HG03558 (cell line): ENCODE data around the gene ZNF689.
"Not testable (repeated sequence)": the region's sequence is repeated elsewhere in the genome, so short reads cannot be mapped to it uniquely, and the experiment has no call there.

Experiments
- ATAC-seq: cut with Tn5 transposase; IDR thresholded peaks from one replicate; pipeline ENCODE4 v1.9.1; 2021; ENCODE audit warnings: moderate number of reproducible peaks; ENCODE audit not compliant: unreplicated experiment; ENCODE audit errors: extremely low read depth

Gene ZNF689

DNA sequence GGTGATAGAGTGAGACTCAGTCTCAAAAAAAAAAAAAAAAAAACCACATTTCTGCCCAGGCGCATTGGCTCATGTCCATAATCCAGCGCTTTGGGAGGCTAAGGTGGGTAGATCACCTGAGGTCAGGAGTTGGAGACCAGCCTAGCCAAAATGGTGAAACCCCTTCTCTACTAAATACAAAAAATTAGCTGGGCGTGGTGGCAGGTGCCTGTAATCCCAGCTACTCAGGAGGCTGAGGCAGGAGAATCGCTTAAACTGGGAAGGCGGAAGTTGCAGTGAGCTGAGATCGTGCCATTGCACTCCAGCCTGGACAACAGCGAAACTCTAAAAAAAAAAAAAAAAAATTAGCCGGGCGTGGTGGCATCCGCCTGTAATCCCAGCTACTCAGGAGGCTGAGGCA, 26.9 kb upstream of the ZNF689 start:
- not testable (repeated sequence) for ATAC-seq

DNA sequence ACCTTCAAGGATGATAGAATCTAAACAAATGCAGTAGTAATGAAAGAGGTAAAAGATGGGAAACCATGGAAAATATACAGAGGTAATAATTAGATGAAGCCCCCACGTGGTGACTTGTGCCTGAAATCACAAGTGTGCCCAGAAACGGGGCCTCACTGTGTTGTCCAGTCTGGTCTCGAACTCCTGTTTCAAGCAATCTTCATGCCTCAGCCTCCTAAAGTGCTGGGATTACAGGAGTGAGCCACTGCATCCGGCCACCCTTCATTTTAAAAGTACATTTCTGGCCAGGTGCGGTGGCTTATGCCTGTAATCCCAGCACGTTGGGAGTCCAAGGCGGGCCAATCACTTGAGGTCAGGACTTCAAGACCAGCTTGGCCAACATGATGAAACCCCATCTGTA, 26.4 kb upstream of the ZNF689 start:
- ATAC-seq = no peak

GRCh38 chr16:30633526-30633925, 23.3 kb upstream of the ZNF689 start:
- ATAC-seq = no peak

GRCh38 chr16:30632454-30632853, 22.3 kb upstream of the ZNF689 start:
- ATAC-seq = not testable (repeated sequence)

- ATAC-seq = no peak
These were observed 18.7 kb upstream of the ZNF689 start for GRCh38 chr16:30628628-30629540.

GRCh38 chr16:30626236-30626635, 16.0 kb upstream of the ZNF689 start:
- ATAC-seq = no peak

- ATAC-seq = no peak
These were observed 13.5 kb upstream of the ZNF689 start for GRCh38 chr16:30623536-30624283.

DNA sequence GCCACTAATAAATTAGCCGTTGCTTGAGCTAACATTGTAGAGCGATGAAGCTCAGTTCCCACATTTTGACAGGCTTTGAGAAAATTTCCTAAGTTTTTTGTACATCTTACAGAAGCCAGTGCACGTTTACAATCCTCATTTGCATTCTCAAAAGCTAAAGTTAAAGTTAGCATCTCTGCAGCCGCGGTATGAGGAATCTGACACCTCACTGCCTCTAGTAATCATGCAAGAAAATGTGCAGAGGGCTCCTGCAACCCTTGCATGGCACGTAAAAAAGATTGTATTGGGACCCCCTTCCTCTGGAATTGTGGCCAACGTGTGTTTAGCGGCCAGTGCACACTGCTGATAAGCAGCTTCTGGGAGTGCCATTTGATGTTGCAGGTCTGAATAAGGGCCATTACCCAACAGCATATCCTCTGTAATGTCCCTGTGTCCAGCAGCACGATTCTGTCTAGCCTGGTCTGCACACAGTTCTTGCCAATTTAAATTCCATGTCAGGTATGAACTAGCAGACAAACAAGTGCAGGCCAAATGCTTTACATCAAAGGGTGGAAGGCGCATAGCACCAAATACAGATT, 12.4 kb upstream of the ZNF689 start:
- no peak for ATAC-seq

DNA sequence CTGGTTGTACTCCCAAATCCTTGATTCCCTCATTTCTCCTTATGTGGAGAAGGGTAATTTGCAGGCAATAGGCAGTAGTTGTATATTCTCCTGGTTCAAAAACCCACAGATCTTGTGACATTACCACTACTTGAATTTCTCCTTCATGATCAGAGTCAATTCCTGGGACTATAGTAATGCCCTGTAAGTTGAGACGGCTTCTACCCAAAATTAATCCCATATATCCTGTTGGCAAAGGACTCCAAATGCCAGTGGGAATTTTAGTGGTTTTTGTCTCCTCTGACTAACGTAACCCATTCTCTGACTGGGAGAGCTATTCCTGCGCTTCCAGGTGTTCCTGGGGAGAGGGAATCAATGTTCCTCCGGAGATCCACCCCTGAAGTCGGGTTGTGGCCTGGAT, 11.6 kb upstream of the ZNF689 start:
- no peak for ATAC-seq

GRCh38 chr16:30620169-30620568, 10.0 kb upstream of the ZNF689 start:
- ATAC-seq = no peak

DNA sequence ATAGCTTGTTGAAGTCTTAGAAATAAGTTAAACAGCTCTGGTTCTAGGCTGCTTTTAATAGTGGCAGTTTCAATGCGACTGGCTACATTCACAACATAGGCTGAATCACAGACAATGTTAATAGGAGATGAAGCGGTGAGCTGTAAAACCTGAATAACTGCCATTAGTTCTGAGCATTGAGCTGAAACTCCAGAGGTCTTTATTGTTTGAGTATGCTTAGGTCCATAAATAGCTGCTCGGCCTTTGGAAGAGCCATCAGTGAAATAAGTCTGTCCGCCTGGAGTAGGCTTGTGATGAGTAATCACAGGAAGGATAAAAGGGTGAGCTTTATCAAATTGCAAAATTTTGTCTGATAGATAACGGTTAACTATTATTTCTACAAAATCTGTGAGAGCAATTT, 9.4 kb upstream of the ZNF689 start:
- no peak for ATAC-seq

- ATAC-seq = no peak
These were observed 9.0 kb upstream of the ZNF689 start for GRCh38 chr16:30619202-30619601.

DNA sequence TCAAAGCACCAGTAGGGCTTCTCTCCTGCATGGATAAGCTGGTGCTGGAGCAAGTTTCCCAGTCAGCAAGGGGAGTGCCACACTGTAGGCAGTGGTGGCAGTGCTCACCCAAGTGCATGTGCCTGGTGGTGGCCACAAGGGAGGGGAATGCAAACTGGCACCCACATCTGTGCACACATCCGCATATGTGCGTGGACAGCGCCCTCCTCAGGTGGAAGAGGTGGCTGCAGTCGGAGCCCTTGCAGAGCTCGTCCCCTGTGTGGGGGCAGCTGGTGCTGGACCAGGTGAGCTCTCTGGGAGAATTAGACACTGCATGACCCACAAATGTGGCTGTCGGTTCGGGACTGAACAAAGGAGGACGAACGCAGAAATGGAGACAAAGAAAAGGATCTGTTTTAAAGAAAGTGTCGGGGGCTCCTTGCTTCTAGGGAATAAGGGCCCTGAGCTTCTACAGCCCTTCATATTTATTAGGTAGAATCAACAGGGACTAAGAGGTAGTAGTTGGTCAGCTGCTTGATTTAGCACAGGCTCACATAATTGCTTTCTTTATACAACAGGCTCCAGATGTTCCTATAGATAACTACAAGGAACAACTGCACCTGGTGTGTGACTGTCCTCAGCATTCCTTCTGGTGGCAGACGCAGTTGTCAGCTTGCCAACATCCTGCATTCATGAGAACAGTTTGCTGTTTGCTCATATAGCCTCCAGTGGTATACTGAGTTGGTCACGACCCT, 5.3 kb upstream of the ZNF689 start:
- ATAC-seq = no peak

DNA sequence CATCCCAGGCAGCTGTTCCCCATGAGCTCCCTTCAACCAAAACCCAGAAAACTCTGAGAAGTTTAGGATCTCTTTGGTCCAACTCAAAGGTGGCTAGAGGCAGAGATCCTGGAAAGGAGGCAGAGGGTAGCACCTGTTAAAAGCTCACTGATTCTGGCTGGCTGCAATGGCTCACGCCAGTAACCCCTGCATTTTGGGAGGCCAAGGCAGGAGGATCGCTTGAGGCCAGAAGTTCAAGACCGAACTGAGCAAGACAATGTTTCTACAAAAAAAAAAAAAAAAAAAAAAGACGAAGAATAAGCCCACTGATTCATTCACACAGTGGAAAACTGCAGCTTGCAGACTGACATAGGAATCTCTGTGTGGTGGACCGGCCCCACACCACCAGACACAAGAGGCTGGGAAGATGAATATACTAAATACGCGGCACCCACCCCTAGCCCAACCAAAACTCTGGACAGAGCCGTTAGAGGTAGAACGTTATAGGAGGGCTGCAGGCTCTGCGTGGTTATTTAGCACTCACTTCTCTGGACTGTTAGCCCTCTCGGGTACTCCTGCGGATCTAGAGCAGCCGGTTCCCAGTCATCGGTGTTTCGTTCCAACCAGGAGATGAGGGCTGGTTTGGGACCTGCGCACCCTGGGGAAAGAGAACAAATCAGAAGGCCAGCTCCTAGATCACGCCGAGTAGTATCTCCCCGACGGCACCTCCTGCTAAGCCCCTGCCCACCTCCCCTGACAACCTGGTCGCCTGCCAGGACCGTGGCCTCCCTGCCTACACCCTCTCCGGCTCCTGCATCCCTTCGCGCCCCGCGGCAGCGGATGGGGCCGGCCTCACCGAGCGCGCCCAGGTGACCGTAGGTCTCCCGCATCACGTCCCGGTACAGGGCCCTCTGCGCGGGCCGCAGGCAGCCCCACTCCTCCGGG, 925 bp downstream of the ZNF689 start:
- ATAC-seq = no peak

DNA sequence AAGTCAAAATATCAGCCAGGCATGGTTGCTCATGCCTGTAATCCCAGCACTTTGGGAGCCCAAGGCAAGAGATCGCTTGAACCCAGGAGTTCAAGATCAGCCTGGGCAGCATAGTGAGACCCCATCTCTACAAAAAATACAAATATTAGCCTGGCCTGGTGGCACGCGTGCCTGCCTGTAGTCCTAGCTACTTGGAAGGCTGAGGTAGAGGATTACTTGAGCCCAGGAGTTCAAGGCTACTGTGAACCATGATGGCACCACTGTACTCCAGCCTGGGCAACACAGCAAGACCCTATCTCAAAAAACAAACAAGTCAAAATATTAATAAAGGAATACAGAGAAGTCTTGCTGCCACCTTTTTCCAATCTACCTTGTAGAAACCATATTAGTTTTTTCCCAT, 4.2 kb downstream of the ZNF689 start:
- ATAC-seq = no peak

- no peak for ATAC-seq
These were observed 5.0 kb downstream of the ZNF689 start for GRCh38 chr16:30605158-30605557.

GRCh38 chr16:30604316-30604947, 5.8 kb downstream of the ZNF689 start:
- ATAC-seq = no peak

GRCh38 chr16:30603945-30604315, 6.3 kb downstream of the ZNF689 start:
- ATAC-seq = no peak
